IMR-90 (cell line): ENCODE results near the gene SYT8. TPM values are rescaled to one million over a fixed set of nuclear protein-coding genes. Genes with fewer than 3 reads are reported as not detected.

Source experiments
- ATAC-seq: fragments of 200-7000 bp; cut with Tn5 transposase; 2 replicates; pipeline ENCODE4 v1.9.1; 2020; ENCODE audit warnings: low read depth, mild to moderate bottlenecking, moderate library complexity
- BruUV-seq: library from RNA; stranded (reverse); fragments of 400-500 nt; replicated peaks from 2 replicates; lab custom pipeline; 2021; lab: Mats Ljungman, UMichigan
- CTCF ChIA-PET: fragments of 300-600 bp; formaldehyde crosslinking; extraction: SDS; loops from one replicate; lab custom pipeline; 2021; ENCODE audit warnings: antibody characterized with exemption; lab: Yijun Ruan, JAX
- POLR2A ChIA-PET: fragments of 300-600 bp; sonication (Branson Sonifier 250); formaldehyde crosslinking; loops from one replicate; lab custom pipeline; 2022; ENCODE audit warnings: antibody characterized with exemption; ENCODE audit not compliant: unreplicated experiment; lab: Charles Lee
- DNase-seq: peaks from one replicate; pipeline ENCODE4 v3.0.0; 2013
- H2AFZ ChIP-seq: replicated peaks from 2 replicates; pipeline ENCODE3; 2013; ENCODE audit warnings: low read length, mild to moderate bottlenecking; ENCODE audit not compliant: poor library complexity
- H2AK5ac ChIP-seq: 2 replicates; pipeline ENCODE4 v1.6.1; 2013; ENCODE audit warnings: low read depth, low read length, inconsistent platforms
- H2AK9ac ChIP-seq: replicated peaks from 2 replicates; pipeline ENCODE3; 2013; ENCODE audit warnings: mild to moderate bottlenecking, low read depth, low read length, moderate library complexity; ENCODE audit not compliant: poor library complexity
- H2BK120ac ChIP-seq: 2 replicates; pipeline ENCODE4 v1.6.1; 2013; ENCODE audit warnings: low read depth, low read length, inconsistent platforms
- H2BK15ac ChIP-seq: 3 replicates; pipeline ENCODE4 v1.6.1; 2013; ENCODE audit warnings: low read depth, low read length, inconsistent platforms
- H2BK20ac ChIP-seq: 2 replicates; pipeline ENCODE4 v1.6.1; 2013; ENCODE audit warnings: low read depth, mild to moderate bottlenecking, inconsistent platforms, low read length, moderate library complexity
- H2BK5ac ChIP-seq: 2 replicates; pipeline ENCODE4 v1.6.1; 2013; ENCODE audit warnings: mild to moderate bottlenecking, low read depth, low read length, inconsistent platforms; ENCODE audit not compliant: poor library complexity, severe bottlenecking
- H3K14ac ChIP-seq: replicated peaks from 2 replicates; pipeline ENCODE4 v1.6.1; 2013; ENCODE audit warnings: low read depth, low read length, inconsistent platforms
- H3K18ac ChIP-seq: 2 replicates; pipeline ENCODE4 v1.6.1; 2013; ENCODE audit warnings: low read depth, low read length, control low read depth
- H3K23ac ChIP-seq: 2 replicates; pipeline ENCODE4 v1.6.1; 2013; ENCODE audit warnings: low read depth, low read length, inconsistent platforms
- H3K27ac ChIP-seq: 2 replicates; pipeline ENCODE4 v1.5.1; 2013; ENCODE audit warnings: mild to moderate bottlenecking, control low read depth, low read length; ENCODE audit not compliant: insufficient read depth
- H3K27me3 ChIP-seq: 2 replicates; pipeline ENCODE4 v1.6.1; 2013; ENCODE audit warnings: low read length; ENCODE audit not compliant: control insufficient read depth, insufficient read depth
- H3K36me3 ChIP-seq: 2 replicates; pipeline ENCODE4 v1.6.1; 2013; ENCODE audit warnings: low read length, mixed read lengths; ENCODE audit not compliant: control insufficient read depth, insufficient read depth
- H3K4ac ChIP-seq: 2 replicates; pipeline ENCODE4 v1.6.1; 2013; ENCODE audit warnings: low read depth, low read length, inconsistent platforms
- H3K4me1 ChIP-seq: 2 replicates; pipeline ENCODE4 v1.6.1; 2013; ENCODE audit warnings: low read length, mixed read lengths; ENCODE audit not compliant: control insufficient read depth, insufficient read depth
- H3K4me2 ChIP-seq: 2 replicates; pipeline ENCODE4 v1.6.1; 2013; ENCODE audit warnings: low read depth, mild to moderate bottlenecking, control low read depth, low read length, moderate library complexity
- H3K4me3 ChIP-seq: 2 replicates; pipeline ENCODE4 v1.5.1; 2013; ENCODE audit warnings: low read depth, mild to moderate bottlenecking, control low read depth, low read length, moderate library complexity; ENCODE audit not compliant: insufficient read depth
- H3K56ac ChIP-seq: 2 replicates; pipeline ENCODE4 v1.6.1; 2013; ENCODE audit warnings: low read length, inconsistent platforms; ENCODE audit not compliant: insufficient read depth; ENCODE audit errors: extremely low read depth
- H3K79me1 ChIP-seq, 2 experiments: 2 replicates each; pipeline ENCODE4 v1.6.1; 2013; ENCODE audit warnings: low read length in 2 of 2, inconsistent platforms in 1 of 2, low read depth in 1 of 2
- H3K9ac ChIP-seq: 2 replicates; pipeline ENCODE4 v1.6.1; 2013; ENCODE audit warnings: low read depth, low read length, control low read depth
- H3K9me1 ChIP-seq: 2 replicates; pipeline ENCODE4 v1.6.1; 2013; ENCODE audit warnings: low read length, inconsistent platforms; ENCODE audit not compliant: insufficient read depth
- H3K9me3 ChIP-seq: 2 replicates; pipeline ENCODE4 v1.6.1; 2013; ENCODE audit warnings: low read length; ENCODE audit not compliant: control insufficient read depth, insufficient read depth
- H4K20me1 ChIP-seq: 2 replicates; pipeline ENCODE4 v1.6.1; 2013; ENCODE audit warnings: low read length, inconsistent platforms; ENCODE audit not compliant: insufficient read depth
- H4K5ac ChIP-seq: 2 replicates; pipeline ENCODE4 v1.6.1; 2013; ENCODE audit warnings: mild to moderate bottlenecking, low read depth, low read length, control low read depth
- H4K8ac ChIP-seq, 2 experiments: 2 replicates each; pipeline ENCODE4 v1.6.1; 2013; ENCODE audit warnings: low read depth in 2 of 2, low read length in 2 of 2, control low read depth in 1 of 2, inconsistent platforms in 1 of 2
- H4K91ac ChIP-seq: 2 replicates; pipeline ENCODE4 v1.6.1; 2013; ENCODE audit warnings: low read depth, low read length, inconsistent platforms; ENCODE audit not compliant: insufficient read depth
- FOS ChIP-seq: fragments of 150-350 bp; IDR thresholded peaks from 2 replicates; pipeline ENCODE4 v1.6.1; 2016; ENCODE audit warnings: low read depth, low read length
- MAZ ChIP-seq: IDR thresholded peaks from 2 replicates; pipeline ENCODE4 v1.6.1; 2012; ENCODE audit warnings: low read depth, mild to moderate bottlenecking, low read length, improper control_type of control experiment, moderate library complexity, borderline replicate concordance
- RFX5 ChIP-seq: IDR thresholded peaks from 2 replicates; pipeline ENCODE4 v1.8.0; 2012; ENCODE audit warnings: low read depth, mild to moderate bottlenecking, low read length, moderate library complexity
- WGBS, 2 experiments: methylation state at CpG; one replicate each; pipeline versions ENCODE4 v1.1.5 to v1.1.7; 2013; ENCODE audit warnings: missing lambda C conversion rate in 2 of 2; ENCODE audit not compliant: insufficient read length in 1 of 2; ENCODE audit errors: extremely low coverage in 2 of 2; 5-methylcytosine and 5-hydroxymethylcytosine counted together
- dilution Hi-C: fragments of 300-500 bp; cut with HindIII; formaldehyde crosslinking; loops from one replicate; pipeline ENCODE4 v1.14.3; 2018; ENCODE audit warnings: low sequenced_read_pairs; ENCODE audit not compliant: unreplicated experiment
- in situ Hi-C: fragments of 300-500 bp; cut with MboI; formaldehyde crosslinking; loops from 3 replicates; pipeline ENCODE4 v1.14.3; 2019; ENCODE audit warnings: low sequenced_read_pairs, inconsistent platforms, mixed read lengths
- intact Hi-C: fragments of 100-400 bp; cut with micrococcal nuclease; formaldehyde crosslinking; loops from 2 replicates; pipeline ENCODE4 v1.10.0; 2022
- polyA plus RNA-seq, 3 experiments: library from polyadenylated mRNA; depleted of rRNA; stranded (reverse); fragments of >200 nt; gene quantifications; 2 replicates each; pipeline ENCODE4 v1.2.3, GENCODE V29; 2012; ENCODE audit warnings: low replicate concordance in 1 of 3
- total RNA-seq: library from RNA; depleted of rRNA; stranded (reverse); fragments of >200 nt; gene quantifications from 2 replicates; pipeline ENCODE4 v1.2.3, GENCODE V29; 2012
- TF ChIP-seq, protein P1 (sequence below): fragments of 150-350 bp; IDR thresholded peaks from 2 replicates; pipeline ENCODE4 v1.6.1; 2017; ENCODE audit warnings: mild to moderate bottlenecking, antibody characterized with exemption, low read length, low read depth
- TF ChIP-seq, protein P2 (sequence below): fragments of 150-350 bp; IDR thresholded peaks from 2 replicates; pipeline ENCODE4 v1.6.1; 2016; ENCODE audit warnings: low read depth, mild to moderate bottlenecking, low read length, moderate library complexity, borderline replicate concordance
- TF ChIP-seq, protein P3 (sequence below): conservative IDR thresholded peaks from 2 replicates; pipeline ENCODE4 v1.5.1; 2012; ENCODE audit warnings: mild to moderate bottlenecking, low read depth, low read length, improper control_type of control experiment

SYT8 gene
- total and polyA plus RNA-seq, 2 of the 4 experiments (the other 2 are of a cell fraction): not detected

DNA sequence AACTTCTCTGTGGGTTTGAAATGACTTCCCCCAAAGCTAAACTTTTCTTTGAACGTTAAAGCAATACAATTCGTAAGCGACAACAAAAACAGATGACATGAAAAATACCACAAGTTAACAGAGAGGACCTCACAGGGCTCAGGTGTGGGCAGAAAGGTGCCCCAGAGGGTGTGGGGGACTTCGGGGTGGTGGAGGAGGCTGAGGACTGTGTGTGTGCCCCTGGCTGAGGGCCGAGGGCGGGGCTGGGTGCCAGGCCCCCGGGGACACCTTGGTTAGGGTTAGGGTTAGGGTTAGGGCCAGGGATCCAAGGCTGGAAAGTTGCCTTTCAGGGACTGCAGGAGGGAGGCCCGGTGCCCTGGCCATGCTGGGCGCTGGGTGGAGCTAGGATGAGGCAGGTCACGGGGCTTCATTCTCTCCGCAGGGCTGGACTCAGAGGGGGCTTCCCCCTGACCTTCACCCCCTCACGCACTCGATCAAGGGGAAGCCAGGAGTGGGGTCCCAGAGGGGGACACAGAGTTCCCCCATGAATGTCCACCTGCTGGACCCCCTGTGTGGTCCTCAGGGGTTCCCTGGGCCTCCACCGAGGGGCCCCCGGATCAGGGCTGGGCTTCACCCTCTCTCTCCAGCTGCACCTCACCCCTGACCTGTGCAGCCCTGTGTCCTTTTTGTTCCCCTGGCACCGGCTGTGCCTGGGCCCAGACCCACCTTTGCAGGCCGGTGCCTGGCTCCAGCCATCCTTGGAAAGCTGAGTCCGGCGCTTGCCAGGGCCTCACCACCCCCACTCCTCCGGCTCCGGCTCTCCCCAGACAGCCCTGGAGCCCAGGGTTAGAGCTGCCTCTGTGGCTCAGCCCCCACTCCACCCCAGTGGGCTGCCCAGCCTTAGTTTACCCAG is 11.0 kb downstream of the SYT8 start:
- WGBS, 2 experiments: 63% methylated on average over 5 of the region's 21 CpGs; no CpG with 5 or more reads in 1 of the 2 experiments

More for the DNA sequence above, 11.0 kb downstream of the SYT8 start:
- Histone ChIP-seq H3K4me1 (no peaks in the 10 kb centered on the region), H3K36me3 (no peaks in the 10 kb centered on the region), H3K14ac (no peak overlapping the region), H2BK5ac (no peak overlapping the region), H2BK120ac (no peak overlapping the region), H3K27me3 (peaks cover 50% of the 10 kb centered on the region), H3K4ac (no peak overlapping the region), H4K5ac (no peak overlapping the region), H4K91ac (no peak overlapping the region), H3K9ac (no peak overlapping the region), H4K8ac (no peak overlapping the region), H3K9me1 (no peaks in the 10 kb centered on the region), H2BK20ac (no peak overlapping the region), H3K23ac (no peak overlapping the region), H2BK15ac (no peak overlapping the region), H3K9me3 (no peaks in the 10 kb centered on the region), H2AK9ac (no peak overlapping the region), H3K4me2 (no peak overlapping the region), H3K27ac (no peak overlapping the region), H3K79me1 (no peaks in the 10 kb centered on the region), H3K18ac (no peak overlapping the region), H3K56ac (no peak overlapping the region), H3K4me3 (no peak overlapping the region), H2AK5ac (no peak overlapping the region), H2AFZ (no peak overlapping the region), H4K20me1 (no peaks in the 10 kb centered on the region)
- no TSS peak for BruUV-seq
- intact Hi-C loops (no loop called here), dilution Hi-C loops (no loop called here), in situ Hi-C loops (no loop called here)
- ChIA-PET POLR2A (no interaction called here), CTCF (interaction anchor here (1.0 kb wide), 1 partner anchor 205 kb away, joined by 3 read pairs; no protein-coding TSS in a partner anchor)
- TF ChIP-seq RFX5 (no peak), FOS (no peak), MAZ (no peak)
- TF ChIP-seq, protein P1, sequence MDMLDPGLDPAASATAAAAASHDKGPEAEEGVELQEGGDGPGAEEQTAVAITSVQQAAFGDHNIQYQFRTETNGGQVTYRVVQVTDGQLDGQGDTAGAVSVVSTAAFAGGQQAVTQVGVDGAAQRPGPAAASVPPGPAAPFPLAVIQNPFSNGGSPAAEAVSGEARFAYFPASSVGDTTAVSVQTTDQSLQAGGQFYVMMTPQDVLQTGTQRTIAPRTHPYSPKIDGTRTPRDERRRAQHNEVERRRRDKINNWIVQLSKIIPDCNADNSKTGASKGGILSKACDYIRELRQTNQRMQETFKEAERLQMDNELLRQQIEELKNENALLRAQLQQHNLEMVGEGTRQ: no peak
- TF ChIP-seq, protein P2, sequence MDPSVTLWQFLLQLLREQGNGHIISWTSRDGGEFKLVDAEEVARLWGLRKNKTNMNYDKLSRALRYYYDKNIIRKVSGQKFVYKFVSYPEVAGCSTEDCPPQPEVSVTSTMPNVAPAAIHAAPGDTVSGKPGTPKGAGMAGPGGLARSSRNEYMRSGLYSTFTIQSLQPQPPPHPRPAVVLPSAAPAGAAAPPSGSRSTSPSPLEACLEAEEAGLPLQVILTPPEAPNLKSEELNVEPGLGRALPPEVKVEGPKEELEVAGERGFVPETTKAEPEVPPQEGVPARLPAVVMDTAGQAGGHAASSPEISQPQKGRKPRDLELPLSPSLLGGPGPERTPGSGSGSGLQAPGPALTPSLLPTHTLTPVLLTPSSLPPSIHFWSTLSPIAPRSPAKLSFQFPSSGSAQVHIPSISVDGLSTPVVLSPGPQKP: no peak
- TF ChIP-seq, protein P3, sequence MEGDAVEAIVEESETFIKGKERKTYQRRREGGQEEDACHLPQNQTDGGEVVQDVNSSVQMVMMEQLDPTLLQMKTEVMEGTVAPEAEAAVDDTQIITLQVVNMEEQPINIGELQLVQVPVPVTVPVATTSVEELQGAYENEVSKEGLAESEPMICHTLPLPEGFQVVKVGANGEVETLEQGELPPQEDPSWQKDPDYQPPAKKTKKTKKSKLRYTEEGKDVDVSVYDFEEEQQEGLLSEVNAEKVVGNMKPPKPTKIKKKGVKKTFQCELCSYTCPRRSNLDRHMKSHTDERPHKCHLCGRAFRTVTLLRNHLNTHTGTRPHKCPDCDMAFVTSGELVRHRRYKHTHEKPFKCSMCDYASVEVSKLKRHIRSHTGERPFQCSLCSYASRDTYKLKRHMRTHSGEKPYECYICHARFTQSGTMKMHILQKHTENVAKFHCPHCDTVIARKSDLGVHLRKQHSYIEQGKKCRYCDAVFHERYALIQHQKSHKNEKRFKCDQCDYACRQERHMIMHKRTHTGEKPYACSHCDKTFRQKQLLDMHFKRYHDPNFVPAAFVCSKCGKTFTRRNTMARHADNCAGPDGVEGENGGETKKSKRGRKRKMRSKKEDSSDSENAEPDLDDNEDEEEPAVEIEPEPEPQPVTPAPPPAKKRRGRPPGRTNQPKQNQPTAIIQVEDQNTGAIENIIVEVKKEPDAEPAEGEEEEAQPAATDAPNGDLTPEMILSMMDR: no peak
- no peak for DNase-seq
- no peak for ATAC-seq
